GM12865 (cell line): ENCODE data around the gene STIM2.

Experiments
- DNase-seq: peaks from one replicate; pipeline ENCODE4 v3.0.0; 2010; ENCODE audit warnings: low read depth
- H3K4me3 ChIP-seq: 2 replicates; pipeline ENCODE4 v1.5.1; 2011; ENCODE audit warnings: mild to moderate bottlenecking, low read depth, low read length, control low read depth
- CTCF ChIP-seq: IDR thresholded peaks from 2 replicates; pipeline ENCODE4 v1.5.1; 2011; ENCODE audit warnings: low read length, control low read depth, low read depth, inconsistent platforms; ENCODE audit not compliant: insufficient read depth; ENCODE audit errors: missing control alignments

STIM2 gene

GRCh38 chr4:26984896-26985295 lies 124.3 kb downstream of the STIM2 start:
- DNase-seq = no peak
- H3K4me3 ChIP-seq = no peak overlapping the region
- TF ChIP-seq CTCF = no peak

DNA sequence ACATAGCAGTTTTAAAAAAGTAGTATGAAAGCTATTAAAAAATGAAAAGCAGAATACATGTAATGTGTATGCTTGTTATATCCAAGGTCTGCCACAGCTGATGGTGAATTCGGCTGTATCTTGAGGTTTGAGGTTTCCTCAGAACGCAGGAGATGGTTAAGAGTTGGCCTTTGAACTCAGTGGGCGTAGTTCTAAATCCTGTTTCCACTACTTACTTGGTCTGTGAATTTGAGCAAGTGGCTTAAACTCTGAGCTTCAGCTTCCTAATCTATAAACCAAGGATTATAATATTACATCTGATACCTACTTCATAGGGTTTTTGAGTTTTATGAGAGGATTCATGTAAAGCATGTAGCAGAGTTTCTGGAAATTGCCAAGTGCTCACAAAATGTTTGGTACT lies 125.2 kb downstream of the STIM2 start:
- no peak for TF ChIP-seq CTCF
- DNase-seq = peak; percentile 44

GRCh38 chr4:26987191-26987590 lies 126.5 kb downstream of the STIM2 start:
- H3K4me3 ChIP-seq = no peak overlapping the region
- TF ChIP-seq CTCF = no peak
- DNase-seq = no peak

More for the DNA sequence above, 125.2 kb downstream of the STIM2 start:
- H3K4me3 ChIP-seq = no peak overlapping the region

DNA sequence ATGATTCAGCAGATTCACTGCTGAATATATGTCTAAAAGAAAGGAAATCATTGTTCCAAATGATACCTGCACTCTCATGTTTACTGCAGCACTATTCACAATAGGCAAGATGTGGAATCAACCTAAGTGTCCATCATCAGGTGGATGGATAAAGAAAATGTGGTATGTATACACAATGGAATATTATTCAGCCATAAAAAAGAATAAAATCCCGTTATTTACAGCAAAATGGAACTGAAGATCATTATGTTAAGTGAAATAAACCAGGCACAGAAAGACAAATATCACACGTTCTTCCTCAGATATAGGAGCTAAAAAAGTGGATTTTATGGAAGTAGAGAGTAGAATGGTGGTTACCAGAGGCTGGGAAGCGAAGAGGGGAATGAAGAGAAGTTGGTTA lies 130.4 kb downstream of the STIM2 start:
- TF ChIP-seq CTCF = no peak
- DNase-seq = no peak
- H3K4me3 ChIP-seq = no peak overlapping the region

GRCh38 chr4:26992657-26993361 lies 132.2 kb downstream of the STIM2 start:
- DNase-seq = peak; percentile 79
- TF ChIP-seq CTCF = no peak
- peak overlapping the region; percentile 35 for H3K4me3 ChIP-seq

- no peak for TF ChIP-seq CTCF
- no peak overlapping the region for H3K4me3 ChIP-seq
- DNase-seq = no peak
Observed at GRCh38 chr4:26993539-26993938, 132.9 kb downstream of the STIM2 start.

DNA sequence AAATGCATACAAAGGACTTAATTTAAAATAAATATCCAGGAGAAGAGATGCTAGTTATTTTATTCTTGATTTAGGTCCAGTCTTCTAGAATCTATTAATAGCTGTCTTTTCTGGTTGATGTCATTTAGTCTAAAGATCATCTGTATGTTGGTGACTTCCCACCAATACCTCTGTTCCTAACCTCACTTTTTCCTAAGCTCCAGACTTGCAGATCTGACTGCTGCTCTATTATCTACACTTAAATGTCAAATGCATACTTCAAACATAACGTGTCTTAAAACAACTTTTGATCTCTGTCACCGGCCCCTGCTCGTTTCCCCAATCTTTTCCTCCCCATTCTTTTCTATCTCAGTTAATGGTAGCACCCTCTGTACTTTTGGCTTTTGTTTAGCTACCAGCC lies 133.3 kb downstream of the STIM2 start:
- H3K4me3 ChIP-seq = no peak overlapping the region
- no peak for DNase-seq
- TF ChIP-seq CTCF = no peak
